ENCODE measurements around the gene RAP1GAP.

Gene RAP1GAP

GRCh38 chr1:21596174-21596573, 73.0 kb downstream of the RAP1GAP start:
- H3K4me3 Mint-ChIP-seq = no peak overlapping the region
- peaks cover 15% of the 10 kb centered on the region for H3K27me3 Mint-ChIP-seq
- no peaks in the 10 kb centered on the region for H3K9me3 Mint-ChIP-seq
- no peak overlapping the region for H3K27ac Mint-ChIP-seq
- H3K36me3 Mint-ChIP-seq (ENCODE audit: low read depth) = no peaks in the 10 kb centered on the region
- no peaks in the 10 kb centered on the region for H3K4me1 Mint-ChIP-seq (ENCODE audit: low read depth)

- Mint-ChIP-seq H3K36me3 (ENCODE audit: low read depth) (no peaks in the 10 kb centered on the region), H3K27ac (no peak overlapping the region), H3K27me3 (peaks cover 15% of the 10 kb centered on the region), H3K4me1 (ENCODE audit: low read depth) (no peaks in the 10 kb centered on the region), H3K4me3 (no peak overlapping the region), H3K9me3 (no peaks in the 10 kb centered on the region)
These were observed 73.9 kb downstream of the RAP1GAP start for GRCh38 chr1:21594935-21595897.

GRCh38 chr1:21594501-21594900, 74.7 kb downstream of the RAP1GAP start:
- Mint-ChIP-seq H3K36me3 (ENCODE audit: low read depth) (no peaks in the 10 kb centered on the region), H3K4me3 (no peak overlapping the region), H3K9me3 (no peaks in the 10 kb centered on the region), H3K27ac (no peak overlapping the region), H3K27me3 (peaks cover 15% of the 10 kb centered on the region), H3K4me1 (ENCODE audit: low read depth) (no peaks in the 10 kb centered on the region)

- H3K4me1 Mint-ChIP-seq (ENCODE audit: low read depth) = no peaks in the 10 kb centered on the region
- no peak overlapping the region for H3K27ac Mint-ChIP-seq
- no peaks in the 10 kb centered on the region for H3K36me3 Mint-ChIP-seq (ENCODE audit: low read depth)
- no peaks in the 10 kb centered on the region for H3K9me3 Mint-ChIP-seq
- no peak overlapping the region for H3K4me3 Mint-ChIP-seq
- H3K27me3 Mint-ChIP-seq = peaks cover 19% of the 10 kb centered on the region
These were observed 75.9 kb downstream of the RAP1GAP start for GRCh38 chr1:21593231-21593630.

- H3K27me3 Mint-ChIP-seq = peaks cover 19% of the 10 kb centered on the region
- no peak overlapping the region for H3K27ac Mint-ChIP-seq
- H3K4me1 Mint-ChIP-seq (ENCODE audit: low read depth) = no peaks in the 10 kb centered on the region
- no peaks in the 10 kb centered on the region for H3K9me3 Mint-ChIP-seq
- H3K36me3 Mint-ChIP-seq (ENCODE audit: low read depth) = no peaks in the 10 kb centered on the region
- no peak overlapping the region for H3K4me3 Mint-ChIP-seq
These were observed 76.9 kb downstream of the RAP1GAP start for GRCh38 chr1:21592086-21592865.

- Mint-ChIP-seq H3K9me3 (no peaks in the 10 kb centered on the region), H3K27ac (no peak overlapping the region), H3K27me3 (peaks cover 15% of the 10 kb centered on the region), H3K4me3 (no peak overlapping the region), H3K4me1 (ENCODE audit: low read depth) (no peaks in the 10 kb centered on the region), H3K36me3 (ENCODE audit: low read depth) (no peaks in the 10 kb centered on the region)
These were observed 78.2 kb downstream of the RAP1GAP start for GRCh38 chr1:21590934-21591333.

GRCh38 chr1:21590126-21590880, 78.9 kb downstream of the RAP1GAP start:
- H3K4me3 Mint-ChIP-seq = no peak overlapping the region
- H3K4me1 Mint-ChIP-seq (ENCODE audit: low read depth) = no peaks in the 10 kb centered on the region
- peaks cover 10% of the 10 kb centered on the region for H3K27me3 Mint-ChIP-seq
- no peaks in the 10 kb centered on the region for H3K36me3 Mint-ChIP-seq (ENCODE audit: low read depth)
- H3K9me3 Mint-ChIP-seq = no peaks in the 10 kb centered on the region
- H3K27ac Mint-ChIP-seq = no peak overlapping the region

- Mint-ChIP-seq H3K27ac (no peak overlapping the region), H3K4me1 (ENCODE audit: low read depth) (no peaks in the 10 kb centered on the region), H3K36me3 (ENCODE audit: low read depth) (no peaks in the 10 kb centered on the region), H3K27me3 (peaks cover 13% of the 10 kb centered on the region), H3K9me3 (no peaks in the 10 kb centered on the region), H3K4me3 (no peak overlapping the region)
These were observed 79.5 kb downstream of the RAP1GAP start for GRCh38 chr1:21589618-21590017.

GRCh38 chr1:21587602-21587953, 81.6 kb downstream of the RAP1GAP start:
- H3K4me3 Mint-ChIP-seq = no peak overlapping the region
- no peaks in the 10 kb centered on the region for H3K9me3 Mint-ChIP-seq
- no peak overlapping the region for H3K27ac Mint-ChIP-seq
- H3K27me3 Mint-ChIP-seq = peaks cover 16% of the 10 kb centered on the region
- no peaks in the 10 kb centered on the region for H3K4me1 Mint-ChIP-seq (ENCODE audit: low read depth)
- no peaks in the 10 kb centered on the region for H3K36me3 Mint-ChIP-seq (ENCODE audit: low read depth)

- no peak overlapping the region for H3K27ac Mint-ChIP-seq
- no peak overlapping the region for H3K4me3 Mint-ChIP-seq
- H3K4me1 Mint-ChIP-seq (ENCODE audit: low read depth) = no peaks in the 10 kb centered on the region
- no peaks in the 10 kb centered on the region for H3K9me3 Mint-ChIP-seq
- H3K36me3 Mint-ChIP-seq (ENCODE audit: low read depth) = no peaks in the 10 kb centered on the region
- peaks cover 17% of the 10 kb centered on the region for H3K27me3 Mint-ChIP-seq
These were observed 82.1 kb downstream of the RAP1GAP start for GRCh38 chr1:21586846-21587601.

- H3K9me3 Mint-ChIP-seq = no peaks in the 10 kb centered on the region
- H3K27me3 Mint-ChIP-seq = peaks cover 17% of the 10 kb centered on the region
- H3K27ac Mint-ChIP-seq = no peak overlapping the region
- H3K36me3 Mint-ChIP-seq (ENCODE audit: low read depth) = no peaks in the 10 kb centered on the region
- no peak overlapping the region for H3K4me3 Mint-ChIP-seq
- no peaks in the 10 kb centered on the region for H3K4me1 Mint-ChIP-seq (ENCODE audit: low read depth)
These were observed 82.9 kb downstream of the RAP1GAP start for GRCh38 chr1:21586222-21586621.

GRCh38 chr1:21585037-21585436, 84.1 kb downstream of the RAP1GAP start:
- no peaks in the 10 kb centered on the region for H3K36me3 Mint-ChIP-seq (ENCODE audit: low read depth)
- no peaks in the 10 kb centered on the region for H3K9me3 Mint-ChIP-seq
- H3K27ac Mint-ChIP-seq = no peak overlapping the region
- H3K27me3 Mint-ChIP-seq = peaks cover 17% of the 10 kb centered on the region
- no peaks in the 10 kb centered on the region for H3K4me1 Mint-ChIP-seq (ENCODE audit: low read depth)
- H3K4me3 Mint-ChIP-seq = no peak overlapping the region

GRCh38 chr1:21584096-21584495, 85.1 kb downstream of the RAP1GAP start:
- no peak overlapping the region for H3K27ac Mint-ChIP-seq
- no peaks in the 10 kb centered on the region for H3K9me3 Mint-ChIP-seq
- H3K36me3 Mint-ChIP-seq (ENCODE audit: low read depth) = no peaks in the 10 kb centered on the region
- no peaks in the 10 kb centered on the region for H3K4me1 Mint-ChIP-seq (ENCODE audit: low read depth)
- H3K27me3 Mint-ChIP-seq = peaks cover 16% of the 10 kb centered on the region
- no peak overlapping the region for H3K4me3 Mint-ChIP-seq

GRCh38 chr1:21579791-21580190, 89.4 kb downstream of the RAP1GAP start:
- H3K9me3 Mint-ChIP-seq = no peaks in the 10 kb centered on the region
- no peaks in the 10 kb centered on the region for H3K36me3 Mint-ChIP-seq (ENCODE audit: low read depth)
- H3K4me1 Mint-ChIP-seq (ENCODE audit: low read depth) = no peaks in the 10 kb centered on the region
- H3K4me3 Mint-ChIP-seq = no peak overlapping the region
- H3K27me3 Mint-ChIP-seq = peaks cover 10% of the 10 kb centered on the region
- no peak overlapping the region for H3K27ac Mint-ChIP-seq
